ENCODE data around the gene CFAP74. TPM values are rescaled to one million over a fixed set of nuclear protein-coding genes. Genes with fewer than 3 reads are reported as not detected.

The CFAP74 gene
- total RNA-seq, 4 donors from 2014 or later: 0.13 TPM; not detected in 3

DNA sequence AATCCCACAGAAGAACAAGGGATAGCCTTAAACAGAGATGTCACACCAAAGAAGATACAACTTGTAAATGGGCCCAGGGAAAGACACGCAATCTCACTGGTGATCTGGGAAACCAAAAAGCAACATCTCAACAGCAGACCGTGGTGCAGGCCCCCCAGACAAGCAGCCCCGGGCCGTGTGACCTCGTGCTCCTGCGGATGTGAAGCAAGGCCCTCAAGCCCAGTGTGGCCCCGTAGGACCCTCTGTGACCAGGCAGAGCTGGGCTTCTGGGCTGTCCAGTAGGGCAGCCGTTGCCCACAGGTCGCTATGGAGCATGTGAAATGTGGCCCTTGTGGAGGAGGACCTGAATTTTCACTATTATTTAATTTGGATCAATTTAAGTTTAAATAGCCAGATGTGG lies 49.6 kb downstream of the CFAP74 start:
- DNase-seq: no peak
- WGBS, 2 donors: 90 to 91% methylated on average over 9 of the region's 9 CpGs
- Histone ChIP-seq H3K4me3 (replicated peaks in 1 of 3) (no peak overlapping the region), H3K9me3 (no peaks in the 10 kb centered on the region), H3K4me1 (no peaks in the 10 kb centered on the region), H3K27me3 (no peaks in the 10 kb centered on the region), H3K36me3 (no peaks in the 10 kb centered on the region), H3K27ac (no peak overlapping the region)
- intact Hi-C loops (cut with DNase I): no loop called here
- TF ChIP-seq CTCF (IDR thresholded peaks at IDR 0.05): no peak
- no peak for TF ChIP-seq POLR2A (IDR thresholded peaks at IDR 0.05)

DNA sequence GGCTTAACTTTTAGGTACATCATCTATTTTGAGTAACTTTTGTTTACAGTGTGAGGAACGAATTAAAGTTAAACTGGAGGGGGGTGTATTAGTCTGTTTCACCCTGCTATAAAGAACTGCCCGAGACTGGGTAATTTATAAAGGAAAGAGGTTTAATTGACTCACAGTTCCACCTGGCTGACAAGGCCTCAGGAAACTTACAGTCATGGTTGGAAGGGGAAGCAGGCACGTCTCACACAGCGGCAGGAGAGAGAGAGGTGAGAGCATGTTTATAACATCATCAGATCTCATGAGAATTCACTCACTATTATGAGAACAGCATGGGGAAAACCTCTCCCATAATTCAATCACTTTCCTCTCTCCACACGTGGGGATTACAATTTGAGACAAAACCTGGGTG lies 52.6 kb downstream of the CFAP74 start:
- Histone ChIP-seq H3K9me3 (no peaks in the 10 kb centered on the region), H3K4me3 (replicated peaks in 1 of 3) (no peak overlapping the region), H3K27ac (no peak overlapping the region), H3K36me3 (no peaks in the 10 kb centered on the region), H3K4me1 (peaks cover 7 to 16% of the 10 kb centered on the region in 2 donors), H3K27me3 (no peaks in the 10 kb centered on the region)
- no peak for TF ChIP-seq CTCF (IDR thresholded peaks at IDR 0.05)
- TF ChIP-seq POLR2A (IDR thresholded peaks at IDR 0.05): no peak
- WGBS, 2 donors: 86 to 87% methylated on average over 5 of the region's 5 CpGs
- no peak for DNase-seq
- intact Hi-C loops (cut with DNase I): no loop called here

DNA sequence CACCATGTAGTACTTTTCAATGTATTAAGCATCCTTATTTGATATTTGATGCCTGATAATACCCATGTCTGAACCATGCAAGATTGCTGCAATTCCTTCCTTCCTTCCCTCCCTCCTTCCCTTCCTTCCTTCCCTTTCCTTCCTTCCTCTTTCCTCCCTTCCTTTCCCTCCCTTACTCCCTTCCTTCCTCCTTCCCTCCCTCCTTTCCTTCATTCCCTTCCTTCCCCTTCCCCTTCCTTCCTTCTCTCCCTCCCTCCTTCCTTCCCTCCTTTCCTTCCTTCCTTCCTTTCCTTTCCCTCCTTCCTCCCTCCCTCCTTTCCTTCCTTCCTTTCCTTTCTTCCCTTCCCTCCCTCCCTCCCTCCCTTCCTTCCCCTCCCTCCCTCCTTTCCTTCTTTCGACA lies 54.8 kb downstream of the CFAP74 start:
- Histone ChIP-seq H3K27me3 (no peaks in the 10 kb centered on the region), H3K4me1 (peaks cover 10 to 21% of the 10 kb centered on the region in 2 donors), H3K36me3 (no peaks in the 10 kb centered on the region), H3K4me3 (replicated peaks in 1 of 3) (no peak overlapping the region), H3K27ac (no peak overlapping the region), H3K9me3 (no peaks in the 10 kb centered on the region)
- no peak for DNase-seq
- no peak for TF ChIP-seq POLR2A (IDR thresholded peaks at IDR 0.05)
- no peak for TF ChIP-seq CTCF (IDR thresholded peaks at IDR 0.05)
- 0 to 44% methylated on average over 1 of the region's 1 CpG for WGBS, 2 donors
- intact Hi-C loops (cut with DNase I): loop anchor here (5.0 kb wide), 1 partner anchor 99 kb away; no protein-coding TSS in a partner anchor

DNA sequence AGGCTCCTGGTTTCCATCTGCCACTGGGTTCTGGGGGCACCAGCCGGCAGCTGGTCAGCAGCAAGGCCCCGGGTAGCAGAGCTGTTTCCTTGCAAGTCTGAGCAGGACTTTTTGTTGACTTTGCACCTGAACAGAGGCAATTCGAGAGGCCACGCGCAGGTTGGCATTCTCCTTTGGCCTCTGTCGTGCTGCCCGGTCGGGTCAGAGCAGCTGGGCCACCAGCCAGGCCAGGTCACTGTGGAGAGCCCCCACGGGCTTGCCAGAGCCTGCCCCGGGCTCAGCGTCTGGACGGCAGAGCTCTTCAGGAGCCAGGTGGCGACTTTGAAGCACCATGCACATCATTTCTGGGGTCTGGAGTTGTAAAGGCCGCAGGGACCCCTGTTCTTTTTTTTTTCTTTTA lies 56.1 kb downstream of the CFAP74 start:
- H3K9me3 ChIP-seq: no peaks in the 10 kb centered on the region
- peak; percentile 69 to 81 for DNase-seq
- H3K27ac ChIP-seq: no peak overlapping the region
- intact Hi-C loops (cut with DNase I): loop anchor here (5.0 kb wide), 1 partner anchor 100 kb away; no protein-coding TSS in a partner anchor
- H3K36me3 ChIP-seq: no peaks in the 10 kb centered on the region
- no peaks in the 10 kb centered on the region for H3K27me3 ChIP-seq
- WGBS, 2 donors: 15 to 58% methylated on average over 11 to 12 of the region's 14 CpGs
- TF ChIP-seq CTCF (IDR thresholded peaks at IDR 0.05): no peak
- no peak for TF ChIP-seq POLR2A (IDR thresholded peaks at IDR 0.05)
- peaks cover 10 to 22% of the 10 kb centered on the region in 2 donors for H3K4me1 ChIP-seq
- H3K4me3 ChIP-seq (replicated peaks in 1 of 3): no peak overlapping the region

GRCh38 chr1:1946540-1946939 lies 57.0 kb downstream of the CFAP74 start:
- no peaks in the 10 kb centered on the region for H3K9me3 ChIP-seq
- peaks cover 10 to 22% of the 10 kb centered on the region in 2 donors for H3K4me1 ChIP-seq
- no peaks in the 10 kb centered on the region for H3K27me3 ChIP-seq
- H3K36me3 ChIP-seq: no peaks in the 10 kb centered on the region
- no peak for TF ChIP-seq POLR2A (IDR thresholded peaks at IDR 0.05)
- TF ChIP-seq CTCF (IDR thresholded peaks at IDR 0.05): no peak
- no peak overlapping the region for H3K27ac ChIP-seq
- peak; percentile 45 to 61 for DNase-seq
- intact Hi-C loops (cut with DNase I): loop anchor here (5.0 kb wide), 1 partner anchor 101 kb away; no protein-coding TSS in a partner anchor
- no peak overlapping the region for H3K4me3 ChIP-seq (replicated peaks in 1 of 3)
- WGBS, 2 donors: 0 to 50% methylated on average over 1 to 2 of the region's 11 CpGs

All from thyroid gland (tissue), 4 donors.